HG02840 (cell line): ENCODE results near the gene FDX2.
A peak's percentile ranks its signal among the peaks of the same experiment; 100 is the strongest.
"Not testable (repeated sequence)": the region's sequence is repeated elsewhere in the genome, so short reads cannot be mapped to it uniquely, and the experiment has no call there.

ENCODE experiments used
- ATAC-seq: cut with Tn5 transposase; IDR thresholded peaks from one replicate; pipeline ENCODE4 v1.9.1; 2021; ENCODE audit warnings: mild to moderate bottlenecking, moderate library complexity, moderate number of reproducible peaks; ENCODE audit not compliant: unreplicated experiment, low FRiP score

Gene FDX2

DNA sequence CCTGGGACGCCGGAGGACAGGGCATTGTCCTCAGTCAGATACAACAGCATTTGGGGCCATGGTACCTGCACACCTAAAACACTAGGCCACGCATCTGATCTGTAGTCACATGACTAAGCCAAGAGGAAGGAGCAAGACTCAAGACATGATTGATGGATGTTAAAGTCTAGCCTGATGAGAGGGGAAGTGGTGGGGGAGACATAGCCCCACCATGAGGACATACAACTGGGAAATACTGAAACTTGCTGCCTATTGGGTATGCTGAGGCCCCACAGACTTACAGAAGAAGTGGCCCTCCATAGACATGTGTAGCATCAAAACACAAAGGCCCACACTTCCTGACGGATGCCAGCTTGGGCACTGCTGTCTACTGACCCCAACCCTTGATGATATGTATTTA is 30.4 kb downstream of the FDX2 start:
- ATAC-seq: no peak

DNA sequence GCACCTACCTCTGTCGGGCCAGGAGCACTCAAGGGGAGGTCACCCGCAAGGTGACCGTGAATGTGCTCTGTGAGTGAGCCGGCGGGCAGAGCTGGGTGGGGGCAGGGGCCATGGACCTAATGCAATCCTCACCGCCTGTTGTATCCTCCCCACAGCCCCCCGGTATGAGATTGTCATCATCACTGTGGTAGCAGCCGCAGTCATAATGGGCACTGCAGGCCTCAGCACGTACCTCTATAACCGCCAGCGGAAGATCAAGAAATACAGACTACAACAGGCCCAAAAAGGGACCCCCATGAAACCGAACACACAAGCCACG is 30.9 kb downstream of the FDX2 start:
- no peak for ATAC-seq

DNA sequence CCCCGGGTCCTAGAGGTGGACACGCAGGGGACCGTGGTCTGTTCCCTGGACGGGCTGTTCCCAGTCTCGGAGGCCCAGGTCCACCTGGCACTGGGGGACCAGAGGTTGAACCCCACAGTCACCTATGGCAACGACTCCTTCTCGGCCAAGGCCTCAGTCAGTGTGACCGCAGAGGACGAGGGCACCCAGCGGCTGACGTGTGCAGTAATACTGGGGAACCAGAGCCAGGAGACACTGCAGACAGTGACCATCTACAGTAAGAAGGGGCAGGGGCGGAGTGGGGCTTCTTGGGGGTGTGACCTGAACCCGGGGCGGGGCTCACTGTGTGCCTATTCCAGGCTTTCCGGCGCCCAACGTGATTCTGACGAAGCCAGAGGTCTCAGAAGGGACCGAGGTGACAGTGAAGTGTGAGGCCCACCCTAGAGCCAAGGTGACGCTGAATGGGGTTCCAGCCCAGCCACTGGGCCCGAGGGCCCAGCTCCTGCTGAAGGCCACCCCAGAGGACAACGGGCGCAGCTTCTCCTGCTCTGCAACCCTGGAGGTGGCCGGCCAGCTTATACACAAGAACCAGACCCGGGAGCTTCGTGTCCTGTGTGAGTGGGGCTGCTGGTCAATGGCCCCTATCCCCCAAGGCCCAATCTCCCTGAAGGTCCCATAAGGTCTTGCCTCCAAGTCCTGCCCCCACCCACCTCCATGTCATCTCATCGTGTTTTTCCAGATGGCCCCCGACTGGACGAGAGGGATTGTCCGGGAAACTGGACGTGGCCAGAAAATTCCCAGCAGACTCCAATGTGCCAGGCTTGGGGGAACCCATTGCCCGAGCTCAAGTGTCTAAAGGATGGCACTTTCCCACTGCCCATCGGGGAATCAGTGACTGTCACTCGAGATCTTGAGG is 31.5 kb downstream of the FDX2 start:
- ATAC-seq: no peak

DNA sequence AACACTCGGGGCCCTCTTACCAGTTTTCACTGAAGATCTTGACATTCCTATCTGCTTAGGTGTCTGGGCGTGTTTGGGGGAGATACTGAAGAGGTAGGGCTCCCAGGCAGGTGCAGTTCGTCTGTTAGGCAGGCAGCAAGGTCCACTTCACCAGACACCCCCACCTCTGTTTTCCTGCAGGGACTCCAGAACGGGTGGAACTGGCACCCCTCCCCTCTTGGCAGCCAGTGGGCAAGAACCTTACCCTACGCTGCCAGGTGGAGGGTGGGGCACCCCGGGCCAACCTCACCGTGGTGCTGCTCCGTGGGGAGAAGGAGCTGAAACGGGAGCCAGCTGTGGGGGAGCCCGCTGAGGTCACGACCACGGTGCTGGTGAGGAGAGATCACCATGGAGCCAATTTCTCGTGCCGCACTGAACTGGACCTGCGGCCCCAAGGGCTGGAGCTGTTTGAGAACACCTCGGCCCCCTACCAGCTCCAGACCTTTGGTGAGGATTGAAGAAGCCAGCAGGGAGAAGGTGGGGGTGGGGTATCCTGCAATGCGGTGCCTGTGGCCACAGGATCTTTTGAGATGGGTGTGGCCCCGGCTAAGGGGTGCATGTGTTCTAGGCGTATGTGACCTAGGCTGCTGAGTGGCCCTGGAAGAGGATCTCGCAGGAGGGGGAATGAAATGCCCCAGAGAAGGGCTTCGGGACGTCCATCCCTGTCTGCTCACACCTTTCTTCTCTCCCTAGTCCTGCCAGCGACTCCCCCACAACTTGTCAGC is 32.3 kb downstream of the FDX2 start:
- ATAC-seq: no peak

DNA sequence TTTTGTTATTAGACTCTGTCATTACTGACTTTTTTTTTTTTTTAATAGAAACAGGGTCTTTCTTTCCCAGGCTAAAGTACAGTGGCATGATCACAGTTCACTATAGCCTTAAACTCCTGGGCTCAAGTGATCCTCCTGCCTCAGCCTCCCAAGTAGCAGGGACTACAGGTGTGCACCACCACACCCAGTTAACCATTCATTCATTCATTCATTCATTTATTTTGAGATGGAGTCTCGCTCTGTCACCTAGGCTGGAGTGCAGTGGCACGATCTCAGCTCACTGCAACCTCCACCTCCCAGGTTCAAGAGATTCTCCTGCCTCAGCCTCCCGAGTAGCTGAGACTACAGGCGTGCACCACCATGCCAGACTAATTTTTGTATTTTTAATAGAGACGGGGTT is 33.8 kb downstream of the FDX2 start:
- ATAC-seq: not testable (repeated sequence)

DNA sequence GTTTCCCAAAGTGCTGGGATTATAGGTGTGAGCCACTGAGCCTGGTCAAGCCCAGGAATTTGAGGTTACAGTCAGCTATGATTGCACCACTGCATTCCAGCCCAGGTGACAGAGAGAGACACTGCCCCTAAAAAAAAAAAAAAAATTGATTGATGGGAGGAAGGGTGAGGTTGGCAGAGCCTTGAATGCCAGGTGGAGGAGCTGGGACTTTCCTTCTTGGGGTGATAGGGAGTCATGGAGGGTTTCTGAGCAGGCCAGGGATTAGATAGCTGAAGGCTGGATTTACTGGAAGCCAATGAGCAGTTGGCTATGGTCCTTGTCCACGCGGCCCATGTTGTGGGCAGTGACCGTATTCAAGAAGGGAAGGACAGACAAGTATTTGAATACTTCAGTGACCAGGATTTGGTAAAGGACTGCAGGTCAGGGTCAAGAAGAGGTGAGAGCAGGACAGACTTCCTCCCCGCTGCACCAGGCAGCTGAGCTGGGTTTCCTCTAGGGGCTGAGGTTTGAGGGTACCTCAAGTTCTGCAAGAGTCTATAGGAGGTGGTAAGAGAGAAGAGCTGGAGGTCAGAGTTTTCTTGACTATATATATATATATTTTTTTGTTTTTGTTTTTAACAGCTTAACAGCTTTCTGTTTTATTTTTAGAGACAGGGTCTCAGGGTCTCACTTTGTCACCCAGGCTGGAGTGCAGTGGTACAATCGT is 35.9 kb downstream of the FDX2 start:
- ATAC-seq: no peak

DNA sequence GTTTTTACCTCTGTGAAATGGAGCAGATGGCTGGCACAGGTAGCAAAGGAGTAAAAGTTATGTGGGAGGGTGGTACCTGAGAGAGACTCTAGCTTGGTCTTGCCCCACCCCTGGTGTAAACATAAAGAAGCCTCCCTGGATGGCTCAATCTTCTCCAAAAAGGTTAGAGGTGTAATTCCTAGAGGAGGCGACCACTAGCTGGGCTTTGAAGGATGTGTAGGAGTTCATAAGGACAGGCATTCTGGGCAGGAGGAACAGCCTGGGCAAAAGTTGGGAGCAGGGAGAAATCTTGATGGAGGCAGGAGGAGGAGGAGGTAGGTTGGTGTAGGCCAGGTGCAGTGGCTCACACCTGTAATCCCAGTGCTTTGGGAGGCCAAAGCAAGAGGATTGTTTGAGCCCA is 36.9 kb downstream of the FDX2 start:
- ATAC-seq: no peak

DNA sequence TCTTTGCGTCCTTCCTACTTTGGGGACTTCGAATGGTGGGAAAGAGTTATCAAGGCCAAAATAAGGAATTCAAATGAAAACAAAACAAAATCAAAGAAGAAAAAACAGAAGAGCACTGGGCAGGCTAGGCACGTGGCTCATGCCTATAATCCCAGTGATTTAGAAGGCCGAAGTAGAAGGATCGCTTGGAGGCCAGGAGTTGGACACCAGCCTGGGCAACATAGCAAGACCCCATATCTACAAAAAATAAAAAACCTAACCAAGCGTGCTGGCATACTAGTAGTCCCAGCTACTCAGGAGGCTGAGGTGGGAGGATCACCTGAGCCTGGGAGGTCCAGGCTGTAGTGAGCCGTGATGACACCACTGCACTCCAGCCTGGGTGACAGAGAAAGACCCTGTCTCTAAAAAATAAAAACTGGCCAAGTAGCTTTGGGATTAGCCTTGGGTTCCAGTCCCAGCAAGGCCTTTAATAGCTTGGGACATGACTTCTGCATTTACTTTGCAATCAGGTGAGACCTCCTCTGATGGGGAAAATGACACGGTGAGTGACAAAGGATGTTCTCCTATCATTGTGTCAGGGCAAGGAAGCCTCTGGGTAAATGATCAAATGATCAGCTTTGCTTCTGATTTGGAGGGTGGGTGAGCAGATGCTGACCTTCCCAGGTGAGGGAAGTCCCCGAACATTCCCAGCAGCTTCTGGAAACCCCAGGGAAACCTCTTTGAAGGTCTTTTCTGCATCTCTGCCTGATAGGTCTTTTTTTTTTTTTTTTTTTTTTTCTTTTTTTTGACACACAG is 37.8 kb downstream of the FDX2 start:
- ATAC-seq: no peak

DNA sequence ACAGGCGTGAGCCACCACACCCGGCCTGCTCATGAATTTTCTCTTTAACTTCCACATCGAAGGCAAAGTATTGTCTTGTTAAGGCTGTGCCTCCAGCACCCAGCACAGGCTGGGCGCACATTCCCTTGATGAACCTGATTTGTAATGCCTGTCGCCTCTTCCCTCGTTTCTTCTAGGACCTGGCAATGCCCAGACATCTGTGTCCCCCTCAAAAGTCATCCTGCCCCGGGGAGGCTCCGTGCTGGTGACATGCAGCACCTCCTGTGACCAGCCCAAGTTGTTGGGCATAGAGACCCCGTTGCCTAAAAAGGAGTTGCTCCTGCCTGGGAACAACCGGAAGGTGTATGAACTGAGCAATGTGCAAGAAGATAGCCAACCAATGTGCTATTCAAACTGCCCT is 41.2 kb downstream of the FDX2 start:
- ATAC-seq: no peak

DNA sequence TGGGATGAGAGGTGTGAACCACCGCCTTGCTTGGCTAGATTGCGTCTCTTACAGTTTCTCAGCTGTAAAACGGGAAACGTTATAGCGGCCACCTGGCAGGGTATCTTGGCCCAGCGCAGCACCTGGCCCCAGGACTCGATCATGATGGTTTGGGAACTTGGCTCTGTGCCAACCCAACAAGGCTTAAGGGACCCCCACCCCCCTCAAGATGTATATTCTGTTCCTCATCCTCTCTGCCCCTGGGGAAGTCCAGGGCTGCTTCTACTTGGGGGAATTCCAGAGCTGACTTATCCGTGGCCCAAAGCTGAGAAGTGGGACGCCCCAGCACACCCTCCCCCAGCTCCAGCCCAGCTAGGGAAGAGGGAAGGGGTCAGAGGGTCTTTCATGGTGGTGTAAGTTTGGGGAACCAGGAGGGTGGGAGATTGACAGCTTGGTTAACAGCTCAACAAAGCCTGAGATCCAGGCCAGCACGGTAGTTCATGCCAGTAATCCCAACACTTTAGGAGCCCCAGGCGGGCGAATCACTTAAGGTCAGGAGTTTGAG is 44.2 kb downstream of the FDX2 start:
- ATAC-seq: peak; percentile 27

DNA sequence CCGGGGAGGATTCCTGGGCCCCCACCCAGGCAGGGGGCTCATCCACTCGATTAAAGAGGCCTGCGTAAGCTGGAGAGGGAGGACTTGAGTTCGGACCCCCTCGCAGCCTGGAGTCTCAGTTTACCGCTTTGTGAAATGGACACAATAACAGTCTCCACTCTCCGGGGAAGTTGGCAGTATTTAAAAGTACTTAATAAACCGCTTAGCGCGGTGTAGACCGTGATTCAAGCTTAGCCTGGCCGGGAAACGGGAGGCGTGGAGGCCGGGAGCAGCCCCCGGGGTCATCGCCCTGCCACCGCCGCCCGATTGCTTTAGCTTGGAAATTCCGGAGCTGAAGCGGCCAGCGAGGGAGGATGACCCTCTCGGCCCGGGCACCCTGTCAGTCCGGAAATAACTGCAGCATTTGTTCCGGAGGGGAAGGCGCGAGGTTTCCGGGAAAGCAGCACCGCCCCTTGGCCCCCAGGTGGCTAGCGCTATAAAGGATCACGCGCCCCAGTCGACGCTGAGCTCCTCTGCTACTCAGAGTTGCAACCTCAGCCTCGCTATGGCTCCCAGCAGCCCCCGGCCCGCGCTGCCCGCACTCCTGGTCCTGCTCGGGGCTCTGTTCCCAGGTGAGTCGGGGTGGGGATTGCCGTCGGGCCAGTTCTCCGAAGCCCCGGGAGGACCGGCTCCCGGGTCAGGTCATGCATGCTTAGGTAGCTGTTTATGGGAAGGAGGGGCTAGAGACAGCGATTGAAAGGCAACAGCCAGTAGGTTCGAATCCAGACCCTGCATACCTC is 45.0 kb downstream of the FDX2 start, which contains the start of gene ICAM1:
ICAM1 (plus strand) TSS at position 505 of the 779 bp plus-strand sequence; CDS start at position 545, 40 bp downstream.
- peak; percentile 39 for ATAC-seq

DNA sequence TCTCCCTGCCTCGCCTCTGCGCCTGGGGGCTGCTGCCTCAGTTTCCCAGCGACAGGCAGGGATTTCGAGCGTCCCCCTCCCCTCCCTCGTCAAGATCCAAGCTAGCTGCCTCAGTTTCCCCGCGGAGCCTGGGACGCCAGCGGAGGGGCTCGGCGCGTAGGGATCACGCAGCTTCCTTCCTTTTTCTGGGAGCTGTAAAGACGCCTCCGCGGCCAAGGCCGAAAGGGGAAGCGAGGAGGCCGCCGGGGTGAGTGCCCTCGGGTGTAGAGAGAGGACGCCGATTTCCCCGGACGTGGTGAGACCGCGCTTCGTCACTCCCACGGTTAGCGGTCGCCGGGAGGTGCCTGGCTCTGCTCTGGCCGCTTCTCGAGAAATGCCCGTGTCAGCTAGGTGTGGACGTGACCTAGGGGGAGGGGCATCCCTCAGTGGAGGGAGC is 45.6 kb downstream of the FDX2 start:
- no peak for ATAC-seq

DNA sequence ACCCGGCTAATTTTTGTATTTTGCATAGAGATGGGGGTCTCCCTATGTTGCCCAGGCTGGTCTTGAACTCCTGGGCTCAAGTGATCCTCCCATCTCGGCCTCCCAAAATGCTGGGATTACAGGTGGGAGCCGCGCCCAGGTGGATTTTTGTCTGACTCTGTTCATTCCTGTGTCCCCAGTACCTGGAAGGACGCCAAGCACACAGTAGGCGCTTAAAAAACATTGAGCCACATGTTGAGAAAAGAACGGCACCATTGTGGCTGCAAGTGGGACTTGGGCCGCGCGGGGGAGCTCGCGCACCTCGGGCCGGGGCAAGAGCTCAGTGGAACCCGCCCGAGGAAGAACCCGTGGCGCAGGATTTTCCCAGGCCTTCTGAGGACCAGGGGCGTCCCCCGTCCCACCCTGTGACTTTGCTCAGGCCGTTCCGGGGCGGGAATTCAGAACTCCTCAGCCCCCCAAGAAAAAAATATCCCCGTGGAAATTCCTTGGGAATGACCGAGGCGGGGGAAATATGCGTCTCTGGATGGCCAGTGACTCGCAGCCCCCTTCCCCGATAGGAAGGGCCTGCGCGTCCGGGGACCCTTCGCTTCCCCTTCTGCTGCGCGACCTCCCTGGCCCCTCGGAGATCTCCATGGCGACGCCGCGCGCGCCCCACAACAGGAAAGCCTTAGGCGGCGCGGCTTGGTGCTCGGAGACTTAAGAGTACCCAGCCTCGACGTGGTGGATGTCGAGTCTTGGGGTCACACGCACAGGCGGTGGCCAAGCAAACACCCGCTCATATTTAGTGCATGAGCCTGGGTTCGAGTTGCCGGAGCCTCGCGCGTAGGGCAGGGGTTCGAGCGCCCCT is 46.3 kb downstream of the FDX2 start:
- no peak for ATAC-seq

DNA sequence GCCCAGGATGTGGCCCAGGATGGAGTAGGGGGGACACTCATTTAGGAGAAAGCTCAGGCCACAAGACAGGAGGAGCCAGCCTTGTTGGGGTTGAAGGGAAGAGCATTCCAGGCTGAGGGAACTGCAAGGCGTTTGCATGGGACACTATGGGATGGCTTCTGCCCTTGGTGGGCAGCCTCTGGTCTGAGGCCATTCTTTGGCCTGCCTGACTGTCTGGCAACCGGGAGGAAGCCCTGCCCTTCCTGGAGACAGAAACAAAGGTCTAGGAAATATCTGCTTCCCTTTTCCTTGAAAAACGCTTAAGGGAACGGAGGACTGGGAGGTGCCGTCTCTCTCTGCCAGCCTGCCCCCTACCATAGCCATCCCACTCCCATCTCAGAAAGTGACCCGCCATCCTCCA is 47.7 kb downstream of the FDX2 start:
- no peak for ATAC-seq

DNA sequence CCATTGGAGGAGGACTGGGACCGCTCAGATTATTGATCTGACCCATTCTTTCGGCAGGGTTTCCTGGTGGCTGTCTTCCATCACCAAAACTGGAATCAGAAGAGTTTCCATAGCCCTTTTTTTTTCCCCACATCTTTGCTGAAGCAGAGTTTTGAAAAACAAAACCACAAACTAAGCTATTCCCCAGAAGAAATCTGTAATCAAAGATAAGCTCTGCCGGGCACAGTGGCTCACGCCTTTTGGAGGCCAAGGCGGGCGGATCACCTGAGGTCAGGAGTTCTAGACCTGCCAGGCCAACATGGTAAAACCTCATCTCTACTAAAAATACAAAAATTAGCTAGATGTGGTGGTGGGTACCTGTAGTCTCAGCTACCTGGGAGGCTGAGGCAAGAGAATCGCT is 49.1 kb downstream of the FDX2 start:
- no peak for ATAC-seq

DNA sequence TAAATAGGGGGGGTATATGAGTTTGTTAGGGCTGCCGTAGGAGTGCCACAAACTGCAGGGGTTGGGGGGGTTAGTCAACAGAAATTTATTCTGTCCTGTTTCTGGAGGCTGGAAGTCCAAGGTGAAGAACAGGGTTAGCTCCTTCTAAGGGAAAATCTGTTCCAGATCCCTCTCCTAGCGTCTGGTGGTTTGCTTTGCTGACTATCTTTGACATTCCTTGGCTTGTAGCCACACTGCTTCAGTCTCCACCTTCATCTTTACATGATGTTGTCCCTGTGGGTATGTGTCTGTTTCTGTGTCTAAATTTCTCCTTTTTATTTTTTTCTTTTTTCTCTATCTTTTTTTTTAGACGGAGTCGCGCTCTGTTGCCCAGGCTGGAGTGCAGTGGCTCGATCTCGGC is 53.0 kb downstream of the FDX2 start:
- no peak for ATAC-seq

DNA sequence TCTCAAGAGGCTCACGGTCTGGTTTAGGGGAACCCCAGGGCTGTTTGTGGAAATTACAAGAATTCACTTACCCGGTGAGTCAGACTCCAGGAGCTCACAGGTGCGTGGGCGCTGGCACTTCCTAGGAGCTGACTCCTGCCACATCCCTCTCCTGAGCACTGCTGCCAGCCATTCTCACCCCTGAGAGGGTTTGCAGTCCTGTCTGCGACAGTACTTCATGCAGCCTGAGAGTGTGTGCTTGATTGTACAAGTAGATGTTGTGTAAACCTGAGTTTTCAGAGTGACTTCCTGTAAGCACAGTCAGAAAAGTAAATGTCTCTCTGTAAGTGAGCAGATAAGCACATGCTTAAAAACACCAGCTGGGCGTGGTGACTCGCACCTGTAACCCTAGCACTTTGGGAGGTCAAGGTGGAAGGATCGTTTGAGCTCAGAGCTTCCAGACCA is 55.7 kb downstream of the FDX2 start:
- ATAC-seq: no peak
